HepG2 (cell line): ENCODE data around the gene HNRNPH2. TPM values are rescaled to one million over a fixed set of nuclear protein-coding genes. Genes with fewer than 3 reads are reported as not detected.
A peak's percentile ranks its signal among the peaks of the same experiment; 100 is the strongest.

ENCODE experiments used
- CCAR2 ChIP-seq: fragments of 200-400 bp; formaldehyde crosslinking; optimal IDR thresholded peaks from 2 replicates; pipeline ENCODE3; 2018; ENCODE audit warnings: low read depth, mild to moderate bottlenecking, low read length, moderate library complexity
- CREBL2 ChIP-seq: sonication (generic); formaldehyde crosslinking; IDR thresholded peaks from 2 replicates; pipeline ENCODE4 v1.8.1; 2023; ENCODE audit warnings: missing genetic modification reagents, mild to moderate bottlenecking, borderline replicate concordance
- DMAP1 ChIP-seq: IDR thresholded peaks from 2 replicates; pipeline ENCODE4 v1.6.1; 2016
- E2F1 ChIP-seq: sonication (generic); formaldehyde crosslinking; IDR thresholded peaks from 2 replicates; pipeline ENCODE4 v1.5.0; 2020; ENCODE audit warnings: missing genetic modification reagents
- IRX3 ChIP-seq: sonication (generic); formaldehyde crosslinking; IDR thresholded peaks from 2 replicates; pipeline ENCODE4 v1.8.1; 2023; ENCODE audit warnings: mild to moderate bottlenecking, low read depth, missing genetic modification reagents, borderline replicate concordance
- KLF13 ChIP-seq: sonication (generic); formaldehyde crosslinking; IDR thresholded peaks from 2 replicates; pipeline ENCODE4 v1.4.0; 2020; ENCODE audit warnings: mild to moderate bottlenecking, missing genetic modification reagents
- MAFF ChIP-seq: IDR thresholded peaks from 2 replicates; pipeline ENCODE4 v1.6.1; 2011; ENCODE audit warnings: low read depth, low read length, improper control_type of control experiment
- MAFK ChIP-seq, 2 experiments: IDR thresholded peaks in 1 of 2; conservative IDR thresholded peaks in 1 of 2; 2 replicates each; pipeline ENCODE4 v1.6.1; 2011; ENCODE audit warnings: improper control_type of control experiment in 2 of 2, low read length in 2 of 2
- MYC ChIP-seq: sonication (generic); formaldehyde crosslinking; IDR thresholded peaks from 2 replicates; pipeline ENCODE4 v1.9.0; 2021; ENCODE audit warnings: missing genetic modification reagents, borderline replicate concordance
- MYPOP ChIP-seq: sonication (generic); formaldehyde crosslinking; IDR thresholded peaks from 2 replicates; pipeline ENCODE4 v1.8.1; 2023; ENCODE audit warnings: mild to moderate bottlenecking, moderate library complexity, missing genetic modification reagents
- NFYC ChIP-seq: IDR thresholded peaks from 2 replicates; pipeline ENCODE4 v1.6.1; 2016; ENCODE audit warnings: missing genetic modification reagents, missing compliant biosample characterization
- PCBP1 ChIP-seq: fragments of 200-400 bp; formaldehyde crosslinking; IDR thresholded peaks from 2 replicates; pipeline ENCODE4 v1.6.1; 2017; ENCODE audit warnings: mild to moderate bottlenecking, low read depth, low read length, borderline replicate concordance
- RBM22 ChIP-seq: fragments of 200-400 bp; formaldehyde crosslinking; optimal IDR thresholded peaks from 2 replicates; pipeline ENCODE3; 2017; ENCODE audit warnings: mild to moderate bottlenecking, low read length, moderate library complexity
- RXRB ChIP-seq: IDR thresholded peaks from 2 replicates; pipeline ENCODE4 v1.6.1; 2016; ENCODE audit warnings: borderline replicate concordance, missing genetic modification reagents, missing compliant biosample characterization
- SMAD1 ChIP-seq: sonication (generic); formaldehyde crosslinking; IDR thresholded peaks from 2 replicates; pipeline ENCODE4 v1.4.0; 2020; ENCODE audit warnings: missing genetic modification reagents, low read depth, mild to moderate bottlenecking, borderline replicate concordance
- SMYD3 ChIP-seq: sonication (generic); formaldehyde crosslinking; IDR thresholded peaks from 2 replicates; pipeline ENCODE4 v1.8.1; 2023; ENCODE audit warnings: mild to moderate bottlenecking, missing genetic modification reagents
- SNRNP70 ChIP-seq: fragments of 200-400 bp; formaldehyde crosslinking; IDR thresholded peaks from 2 replicates; pipeline ENCODE4 v1.6.1; 2017; ENCODE audit warnings: mild to moderate bottlenecking, low read depth, low read length, moderate library complexity
- SOX6 ChIP-seq, 2 experiments: fragments of 450-650 bp in 1 of 2; sonication (generic) in 1 of 2; formaldehyde crosslinking in 1 of 2; IDR thresholded peaks; 2 replicates each; pipeline versions ENCODE4 v1.4.0 to v1.6.1; 2017 to 2020; ENCODE audit warnings: antibody characterized with exemption in 1 of 2, mild to moderate bottlenecking in 1 of 2, missing genetic modification reagents in 1 of 2
- TFAP4 ChIP-seq: sonication (generic); IDR thresholded peaks from 2 replicates; pipeline ENCODE4 v1.6.1; 2016; ENCODE audit warnings: low read depth, borderline replicate concordance
- ZNF333 ChIP-seq: sonication (generic); formaldehyde crosslinking; IDR thresholded peaks from 2 replicates; pipeline ENCODE4 v1.4.0; 2020; ENCODE audit warnings: mild to moderate bottlenecking, missing genetic modification reagents, borderline replicate concordance
- ZNF773 ChIP-seq: sonication (generic); formaldehyde crosslinking; IDR thresholded peaks from 2 replicates; pipeline ENCODE4 v1.4.0; 2020; ENCODE audit warnings: missing genetic modification reagents, borderline replicate concordance
- polyA plus RNA-seq, 8 experiments: library from polyadenylated mRNA; depleted of rRNA in 3 of 8; stranded (reverse) in 7 of 8; unstranded in 1 of 8; fragments of >200 nt; fragmentation: Illumina TruSeq in 4 of 8; extraction: Trizol in 4 of 8; gene quantifications; 2 replicates each; pipeline versions ENCODE4 v1.2.1 to v1.2.3, GENCODE V29; 2011 to 2016; ENCODE audit warnings: low read depth in 4 of 8, missing spikeins in 1 of 8, mixed read lengths in 1 of 8; ENCODE audit not compliant: insufficient read depth in 1 of 8
- total RNA-seq, 5 experiments: library from RNA; depleted of rRNA; stranded (reverse); fragments of >200 nt; fragmentation: Illumina TruSeq; extraction: Trizol; gene quantifications; 2 replicates each; pipeline ENCODE4 v1.2.3, GENCODE V29; 2016; ENCODE audit warnings: low read depth in 1 of 5
- TF ChIP-seq, protein P1 (sequence below), 2 experiments: sonication (generic) in 1 of 2; formaldehyde crosslinking in 1 of 2; IDR thresholded peaks; 2 replicates each; pipeline versions ENCODE4 v1.5.1 to v1.6.1; 2011 to 2020; ENCODE audit warnings: borderline replicate concordance in 1 of 2, low read depth in 1 of 2, low read length in 1 of 2, mild to moderate bottlenecking in 1 of 2, missing genetic modification reagents in 1 of 2, moderate library complexity in 1 of 2

HNRNPH2 gene
- total and polyA plus RNA-seq, 2 of the 13 experiments (the other 11 are each of a cell fraction or from before 2014, with no cell fraction given): 23.8 to 56.9 TPM

DNA sequence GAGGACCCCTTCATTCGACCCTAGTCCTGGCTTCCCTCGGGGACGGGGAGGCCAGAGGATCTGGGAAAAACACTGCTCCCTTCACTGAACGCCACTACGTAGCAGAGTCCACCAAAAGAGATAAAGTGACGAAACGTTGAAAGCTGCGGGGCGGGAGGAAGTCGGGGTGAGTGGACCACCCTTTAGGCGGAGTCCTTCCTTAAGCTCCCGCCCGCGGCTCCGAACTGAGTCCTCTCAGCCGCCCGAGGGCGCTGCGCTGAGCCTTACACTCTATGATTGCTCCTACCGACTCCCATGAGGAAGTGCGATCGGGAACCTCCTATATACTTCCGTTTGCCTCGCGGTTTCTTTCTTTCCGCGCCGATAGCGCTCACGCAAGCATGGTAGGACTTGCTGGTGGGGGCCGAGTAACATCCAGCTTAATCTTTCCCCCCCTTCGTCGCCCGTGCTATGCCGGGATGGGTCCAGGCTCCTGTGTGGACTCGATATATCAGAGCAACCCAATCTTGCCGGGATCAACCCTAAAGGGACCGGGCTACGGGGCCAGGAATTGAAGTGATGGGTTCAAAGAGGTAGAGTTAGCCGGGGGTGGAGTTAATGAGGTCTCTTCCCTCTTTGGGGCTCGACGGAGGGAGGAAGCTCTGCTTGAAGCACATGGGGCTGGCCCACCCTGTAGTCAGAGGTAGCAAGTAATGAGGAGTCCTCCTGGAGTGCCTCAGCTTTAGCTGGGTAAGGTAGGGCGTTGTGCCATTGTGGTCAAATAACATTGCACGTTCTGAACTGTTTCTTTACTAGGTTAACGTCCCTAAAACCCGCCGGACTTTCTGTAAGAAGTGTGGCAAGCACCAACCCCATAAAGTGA, 17.1 kb upstream of the HNRNPH2 start, which contains the start of gene RPL36A (continued):
- TF ChIP-seq MAFF: no peak
- TF ChIP-seq SNRNP70: no peak
- no peak for TF ChIP-seq MAFK (conservative IDR thresholded peaks at IDR 0.05 in 1 of 2, IDR thresholded peaks at IDR 0.05 in 1 of 2; ENCODE audit: low read length in 2 of 2)
- TF ChIP-seq DMAP1: peak; percentile 83
- TF ChIP-seq CCAR2: no peak
- TF ChIP-seq IRX3 (CRISPR knock-in tag): no peak
- no peak for TF ChIP-seq CREBL2 (CRISPR knock-in tag)
- no peak for TF ChIP-seq SMYD3 (CRISPR knock-in tag)
- TF ChIP-seq TFAP4: no peak
- TF ChIP-seq, protein P1, sequence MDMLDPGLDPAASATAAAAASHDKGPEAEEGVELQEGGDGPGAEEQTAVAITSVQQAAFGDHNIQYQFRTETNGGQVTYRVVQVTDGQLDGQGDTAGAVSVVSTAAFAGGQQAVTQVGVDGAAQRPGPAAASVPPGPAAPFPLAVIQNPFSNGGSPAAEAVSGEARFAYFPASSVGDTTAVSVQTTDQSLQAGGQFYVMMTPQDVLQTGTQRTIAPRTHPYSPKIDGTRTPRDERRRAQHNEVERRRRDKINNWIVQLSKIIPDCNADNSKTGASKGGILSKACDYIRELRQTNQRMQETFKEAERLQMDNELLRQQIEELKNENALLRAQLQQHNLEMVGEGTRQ (IDR thresholded peaks at IDR 0.05; ENCODE audit: low read depth, low read length): no peak
- TF ChIP-seq, protein P1 (CRISPR knock-in tag; IDR thresholded peaks at IDR 0.05; ENCODE audit: borderline replicate concordance): no peak
- TF ChIP-seq RBM22: peak; percentile 48
- no peak for TF ChIP-seq ZNF333
- no peak for TF ChIP-seq SOX6 (IDR thresholded peaks at IDR 0.05)
- TF ChIP-seq SOX6 (CRISPR knock-in tag; IDR thresholded peaks at IDR 0.05): no peak; the same call in 1 of the 2 replicates
- TF ChIP-seq RXRB: 0 out of 2 replicates have a peak, but pooled peaks have one; percentile 31
- no peak for TF ChIP-seq PCBP1
- TF ChIP-seq E2F1 (CRISPR knock-in tag): no peak
- no peak for TF ChIP-seq KLF13 (CRISPR knock-in tag)
- no peak for TF ChIP-seq ZNF773
- no peak for TF ChIP-seq SMAD1
- peak; percentile 95 for TF ChIP-seq MYC
- peak; percentile 35; the same call in 1 of the 2 replicates for TF ChIP-seq MYPOP
- TF ChIP-seq NFYC (CRISPR knock-in tag): no peak
